GM10248 (cell line): ENCODE results near the gene GLYATL1.

Experiments
- CTCF ChIA-PET: fragments of 300-600 bp; sonication (Branson Sonifier 250); formaldehyde crosslinking; extraction: SDS; loops from one replicate; lab custom pipeline; 2021; ENCODE audit warnings: antibody characterized with exemption; lab: Yijun Ruan, JAX
- POLR2A ChIA-PET: fragments of 350-650 bp; sonication (Branson Sonifier 250); formaldehyde crosslinking; extraction: SDS; loops from one replicate; lab custom pipeline; 2020; ENCODE audit warnings: antibody characterized with exemption; lab: Yijun Ruan, JAX
- DNase-seq: peaks from one replicate; pipeline ENCODE4 v3.0.0; 2012; ENCODE audit errors: extremely low spot score
- TF ChIP-seq, protein P1 (sequence below): IDR thresholded peaks from 2 replicates; pipeline ENCODE4 v1.5.1; 2012; ENCODE audit warnings: mild to moderate bottlenecking, low read depth; ENCODE audit errors: extremely low read depth, missing control alignments, control extremely low read depth

The GLYATL1 gene

DNA sequence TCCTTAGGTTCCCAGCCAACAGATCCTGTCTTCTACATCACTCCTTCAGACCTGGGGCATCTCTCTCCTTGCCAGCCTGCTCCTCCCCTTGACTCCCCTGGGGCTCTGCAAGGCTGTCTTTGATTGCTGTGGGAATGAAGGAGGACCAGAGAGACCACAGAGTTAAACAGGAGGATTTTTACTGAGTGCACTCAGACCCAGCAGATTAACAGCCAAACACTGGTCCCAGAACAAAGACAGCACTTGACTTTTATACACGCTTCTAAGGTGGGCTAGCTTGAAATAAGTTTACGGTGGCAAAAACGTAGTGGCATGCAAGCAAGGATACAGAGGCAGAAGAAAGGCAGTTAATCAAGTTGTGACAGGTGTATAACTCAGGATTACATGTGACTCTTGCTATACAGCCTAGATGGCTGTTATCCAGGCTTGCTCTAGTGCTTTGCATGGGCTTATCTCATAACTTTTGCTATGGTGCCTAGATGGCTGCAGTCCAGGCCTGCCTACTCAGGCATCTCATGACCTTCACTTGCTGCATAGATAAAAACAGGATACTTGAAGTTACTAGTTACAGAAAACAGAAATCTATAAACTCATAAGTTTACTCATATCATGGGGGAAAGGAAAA, 22.0 kb upstream of the GLYATL1 start:
- TF ChIP-seq, protein P1, sequence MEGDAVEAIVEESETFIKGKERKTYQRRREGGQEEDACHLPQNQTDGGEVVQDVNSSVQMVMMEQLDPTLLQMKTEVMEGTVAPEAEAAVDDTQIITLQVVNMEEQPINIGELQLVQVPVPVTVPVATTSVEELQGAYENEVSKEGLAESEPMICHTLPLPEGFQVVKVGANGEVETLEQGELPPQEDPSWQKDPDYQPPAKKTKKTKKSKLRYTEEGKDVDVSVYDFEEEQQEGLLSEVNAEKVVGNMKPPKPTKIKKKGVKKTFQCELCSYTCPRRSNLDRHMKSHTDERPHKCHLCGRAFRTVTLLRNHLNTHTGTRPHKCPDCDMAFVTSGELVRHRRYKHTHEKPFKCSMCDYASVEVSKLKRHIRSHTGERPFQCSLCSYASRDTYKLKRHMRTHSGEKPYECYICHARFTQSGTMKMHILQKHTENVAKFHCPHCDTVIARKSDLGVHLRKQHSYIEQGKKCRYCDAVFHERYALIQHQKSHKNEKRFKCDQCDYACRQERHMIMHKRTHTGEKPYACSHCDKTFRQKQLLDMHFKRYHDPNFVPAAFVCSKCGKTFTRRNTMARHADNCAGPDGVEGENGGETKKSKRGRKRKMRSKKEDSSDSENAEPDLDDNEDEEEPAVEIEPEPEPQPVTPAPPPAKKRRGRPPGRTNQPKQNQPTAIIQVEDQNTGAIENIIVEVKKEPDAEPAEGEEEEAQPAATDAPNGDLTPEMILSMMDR, result no peak
- no peak for DNase-seq
- CTCF ChIA-PET, result interaction anchor here (0.9 kb wide), 1 partner anchor 241 kb away, joined by 3 read pairs; no protein-coding TSS in a partner anchor
- POLR2A ChIA-PET, result no interaction called here

DNA sequence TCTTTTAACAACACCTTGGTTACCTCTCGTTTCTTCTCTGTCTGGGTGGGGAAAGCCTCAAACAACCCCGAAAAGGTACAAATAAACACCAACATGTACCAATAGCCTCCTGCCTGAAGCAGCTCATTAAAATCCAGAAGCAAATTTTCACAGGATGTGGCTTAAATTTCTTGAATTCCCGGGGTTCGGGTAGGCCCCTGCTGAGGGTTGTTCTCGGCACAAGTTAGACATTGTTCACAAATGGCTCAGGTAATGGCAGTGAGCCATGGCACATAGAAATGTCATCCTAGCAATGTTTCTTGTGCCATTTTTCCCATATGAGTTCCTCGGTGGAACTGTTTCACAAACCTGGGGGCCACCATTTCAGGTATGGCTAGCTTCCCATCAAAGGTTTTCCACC, 19.7 kb upstream of the GLYATL1 start:
- CTCF ChIA-PET, result interaction anchor here (0.8 to 1.3 kb wide), 5 partner anchors 9 to 139 kb away, joined by 3 to 4 read pairs (median 3); no protein-coding TSS in a partner anchor
- TF ChIP-seq, protein P1, result no peak
- DNase-seq, result no peak
- POLR2A ChIA-PET, result no interaction called here

DNA sequence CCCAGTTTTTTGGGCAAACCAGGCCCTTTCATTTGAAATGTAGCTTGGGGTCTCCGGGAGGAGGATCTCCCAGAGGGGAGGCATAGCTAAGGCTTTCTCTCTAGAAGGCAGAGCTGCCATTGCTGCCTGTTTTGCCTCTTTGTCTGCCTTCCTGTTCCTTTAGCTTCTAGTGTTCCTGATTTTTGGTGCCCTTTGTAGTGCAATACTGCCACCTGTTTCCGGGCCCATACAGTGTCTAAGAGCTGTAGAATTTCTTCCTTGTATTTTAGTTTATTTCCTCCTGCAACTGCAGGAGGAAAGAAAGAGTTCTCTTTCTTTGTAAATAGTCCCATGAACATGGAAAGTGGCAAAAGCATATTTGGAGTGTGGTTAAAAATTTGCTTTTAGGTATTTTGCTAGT, 19.3 kb upstream of the GLYATL1 start:
- TF ChIP-seq, protein P1, result no peak
- ChIA-PET CTCF (interaction anchor here (0.8 to 1.3 kb wide), 3 partner anchors 9 to 19 kb away, joined by 3 read pairs; no protein-coding TSS in a partner anchor), POLR2A (no interaction called here)
- DNase-seq, result no peak

DNA sequence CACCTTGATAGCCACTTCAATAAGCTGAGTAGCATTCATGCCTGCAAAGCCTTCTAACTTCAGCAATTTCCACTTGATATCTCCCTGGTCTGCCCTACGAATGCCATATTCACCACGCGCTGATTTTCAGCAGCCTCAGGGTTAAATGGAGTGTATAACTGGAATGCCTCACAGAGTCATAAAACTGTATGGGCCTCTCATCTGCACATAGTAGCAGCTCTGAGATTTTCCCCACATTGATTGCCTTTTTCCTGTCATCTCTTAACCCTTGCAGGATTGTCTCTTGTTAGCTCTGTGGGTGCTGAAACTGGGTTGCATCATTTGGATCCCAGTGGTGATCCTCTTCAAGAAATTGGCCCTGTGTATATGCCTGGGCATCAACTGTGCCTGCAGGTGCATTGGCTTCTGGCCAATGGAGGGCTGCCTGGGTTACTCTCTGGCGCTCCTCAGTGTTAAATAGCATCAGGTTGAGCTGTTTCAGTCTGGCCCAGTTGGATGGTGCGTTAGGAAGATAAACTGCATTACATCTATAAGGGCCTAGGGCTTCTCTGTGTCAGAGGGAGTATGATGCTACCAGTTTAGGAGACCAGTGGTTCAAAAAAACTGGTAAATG, 17.4 kb upstream of the GLYATL1 start:
- no peak for DNase-seq
- ChIA-PET POLR2A (no interaction called here), CTCF (interaction anchor here (1.0 to 1.5 kb wide), 4 partner anchors 21 to 136 kb away, joined by 3 to 5 read pairs (median 4); no protein-coding TSS in a partner anchor)
- TF ChIP-seq, protein P1, result no peak

DNA sequence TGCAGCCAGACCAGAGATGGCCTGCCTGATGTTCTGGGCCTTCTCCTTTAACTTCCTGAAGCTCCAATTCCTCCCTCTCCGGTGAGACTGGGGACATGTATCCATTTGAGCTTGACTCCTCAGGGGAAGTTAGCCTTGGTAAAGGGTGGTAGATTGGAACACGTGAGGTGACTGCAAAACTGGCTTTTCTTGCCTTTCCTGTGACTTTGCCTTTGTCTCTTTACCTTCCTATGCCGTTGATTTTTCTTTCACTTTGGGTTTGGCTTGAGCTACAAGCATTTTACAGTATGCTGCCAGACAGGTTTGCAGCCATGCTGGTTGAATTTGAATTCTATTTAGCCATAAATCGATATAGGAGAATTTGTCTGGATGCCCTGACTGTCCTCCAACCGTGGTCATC, 16.8 kb upstream of the GLYATL1 start:
- TF ChIP-seq, protein P1, result no peak
- no peak for DNase-seq
- POLR2A ChIA-PET, result no interaction called here
- CTCF ChIA-PET, result interaction anchor here (1.0 to 1.5 kb wide), 3 partner anchors 22 to 136 kb away, joined by 3 to 4 read pairs (median 3); no protein-coding TSS in a partner anchor

DNA sequence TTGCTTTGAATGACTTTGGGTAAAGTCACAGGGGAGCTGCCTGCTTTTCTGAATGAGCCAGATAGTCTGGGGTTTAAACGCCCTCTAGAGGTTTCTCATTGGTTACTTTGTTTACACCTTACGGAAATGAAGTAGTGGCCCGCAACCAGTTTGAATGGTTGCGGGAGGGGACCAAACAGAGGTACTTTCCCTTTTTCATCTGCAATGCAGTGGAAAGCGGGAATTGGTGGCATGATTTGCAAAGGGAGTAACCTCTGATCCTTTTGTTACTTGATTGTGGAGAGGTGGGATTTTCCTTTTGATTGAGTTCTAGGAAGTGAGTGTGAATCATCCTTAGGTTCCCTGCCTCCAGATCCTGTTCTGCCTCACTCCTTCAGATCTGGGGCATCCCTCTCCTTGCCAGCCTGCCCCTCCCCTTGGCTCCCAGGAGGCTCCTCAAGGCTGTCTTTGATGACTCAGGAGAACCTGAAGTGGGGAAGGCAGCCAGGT, 15.9 kb upstream of the GLYATL1 start:
- DNase-seq, result peak; percentile 40
- TF ChIP-seq, protein P1, result peak; percentile 36
- CTCF ChIA-PET, result interaction anchor here (0.7 to 1.5 kb wide), 2 partner anchors 14 to 22 kb away, joined by 3 to 4 read pairs; no protein-coding TSS in a partner anchor
- POLR2A ChIA-PET, result no interaction called here
